ENCODE results near the gene WNT5A.
"Not testable (repeated sequence)": the region's sequence is repeated elsewhere in the genome, so short reads cannot be mapped to it uniquely, and the experiment has no call there.

WNT5A gene

DNA sequence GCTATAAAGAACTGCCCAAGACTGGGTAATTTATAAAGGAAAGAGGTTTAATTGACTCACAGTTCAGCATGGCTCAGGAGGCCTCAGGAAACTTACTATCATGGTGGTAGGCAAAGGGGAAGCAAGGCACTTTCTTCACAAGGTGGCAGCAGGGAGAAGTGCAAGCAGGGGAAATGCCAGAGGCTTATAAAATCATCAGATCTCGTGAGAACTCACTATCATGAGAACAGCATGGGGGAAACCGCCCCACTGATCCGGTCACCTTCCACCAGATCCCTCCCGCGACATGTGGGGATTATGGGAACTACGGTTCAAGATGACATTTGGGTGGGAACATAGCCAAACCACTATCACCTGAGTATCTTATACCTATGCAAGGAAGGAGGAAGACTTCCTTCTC is 18.0 kb upstream of the WNT5A start:
- DNase-seq: not testable (repeated sequence)

GRCh38 chr3:55501905-55502304 is 14.8 kb upstream of the WNT5A start:
- DNase-seq: no peak

DNA sequence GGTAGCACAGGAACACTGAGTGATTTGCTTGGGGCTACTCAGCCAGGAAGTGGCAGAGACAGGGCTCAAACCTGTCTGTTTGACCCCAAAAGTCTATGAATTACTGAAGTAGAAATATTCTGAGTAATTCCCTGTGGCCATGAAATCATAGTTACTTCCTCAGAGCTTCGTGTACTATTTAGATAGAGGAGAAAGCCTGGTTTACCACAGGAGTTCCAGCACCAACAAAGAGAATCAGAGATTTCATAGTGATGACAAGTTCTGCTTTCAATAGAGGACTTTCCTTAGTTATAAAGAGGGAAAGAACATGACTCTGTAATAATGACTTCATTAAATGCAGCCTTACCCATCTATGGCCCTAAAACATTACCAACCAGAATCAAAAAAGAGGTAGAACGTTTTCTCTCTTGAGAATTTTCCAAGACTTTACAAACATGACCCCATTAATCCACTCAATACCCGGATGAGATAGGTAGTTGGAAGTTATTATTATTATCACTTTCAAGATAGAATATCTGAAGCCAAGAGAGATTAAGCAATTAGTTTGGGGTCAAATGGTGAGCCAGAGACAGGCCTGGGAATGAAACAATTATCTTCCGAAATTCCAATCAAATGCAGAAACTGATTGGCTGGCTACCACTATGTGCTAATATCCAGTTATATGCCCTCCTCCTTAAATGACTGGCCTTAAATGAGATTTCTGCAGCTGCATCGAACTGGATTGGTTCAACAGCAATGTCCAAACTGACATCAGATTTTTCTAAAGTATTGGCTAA is 13.6 kb upstream of the WNT5A start:
- no peak for DNase-seq

DNA sequence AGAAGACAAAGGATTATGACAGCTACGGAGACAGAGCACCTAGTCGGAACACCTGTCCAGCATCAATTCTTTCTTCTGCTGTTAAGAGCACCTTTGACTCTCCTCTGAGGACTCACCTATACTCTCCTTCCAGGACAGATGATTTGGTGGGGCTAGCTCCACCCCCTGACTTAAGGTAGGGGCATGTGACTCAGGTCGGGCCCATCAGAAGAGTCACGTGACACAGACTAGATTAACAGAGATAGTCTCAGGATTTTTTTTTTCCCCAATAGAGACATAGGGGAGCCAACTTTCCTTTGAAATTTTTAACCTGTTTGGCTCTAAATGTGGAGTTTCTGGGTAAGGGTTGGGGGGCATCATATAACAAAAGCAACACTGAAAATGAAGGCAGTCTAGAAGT is 11.4 kb upstream of the WNT5A start:
- DNase-seq: no peak

- DNase-seq: no peak
Observed at GRCh38 chr3:55497250-55497649, 10.1 kb upstream of the WNT5A start.

- no peak for DNase-seq
Observed at GRCh38 chr3:55494976-55495375, 7.9 kb upstream of the WNT5A start.

- DNase-seq: no peak
Observed at GRCh38 chr3:55492976-55493375, 5.9 kb upstream of the WNT5A start.

DNA sequence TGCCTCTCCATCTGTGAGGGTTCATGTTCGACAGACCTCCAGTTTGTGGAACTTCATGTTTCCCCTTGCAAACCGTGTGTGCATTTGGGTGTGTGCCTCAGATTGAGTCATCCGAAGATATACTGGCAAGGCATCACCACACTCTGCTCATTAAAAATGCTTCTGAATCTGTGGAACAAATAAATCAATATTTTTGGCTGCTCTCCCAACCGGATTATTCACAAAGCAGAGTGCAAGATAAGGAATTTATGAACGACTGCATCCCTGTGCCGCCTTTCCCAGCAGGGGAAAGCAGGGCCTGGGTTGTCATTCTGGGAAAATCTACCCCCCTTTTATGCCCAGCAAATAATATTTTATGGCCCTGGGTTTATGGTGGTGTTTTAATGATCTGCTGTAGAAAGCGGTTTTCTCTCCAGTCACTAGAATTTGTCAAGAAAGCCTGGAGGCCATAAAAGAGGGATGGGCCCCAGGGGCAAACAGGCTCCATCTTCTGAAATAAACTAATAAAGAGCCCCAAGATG is 4.2 kb upstream of the WNT5A start:
- no peak for DNase-seq

DNA sequence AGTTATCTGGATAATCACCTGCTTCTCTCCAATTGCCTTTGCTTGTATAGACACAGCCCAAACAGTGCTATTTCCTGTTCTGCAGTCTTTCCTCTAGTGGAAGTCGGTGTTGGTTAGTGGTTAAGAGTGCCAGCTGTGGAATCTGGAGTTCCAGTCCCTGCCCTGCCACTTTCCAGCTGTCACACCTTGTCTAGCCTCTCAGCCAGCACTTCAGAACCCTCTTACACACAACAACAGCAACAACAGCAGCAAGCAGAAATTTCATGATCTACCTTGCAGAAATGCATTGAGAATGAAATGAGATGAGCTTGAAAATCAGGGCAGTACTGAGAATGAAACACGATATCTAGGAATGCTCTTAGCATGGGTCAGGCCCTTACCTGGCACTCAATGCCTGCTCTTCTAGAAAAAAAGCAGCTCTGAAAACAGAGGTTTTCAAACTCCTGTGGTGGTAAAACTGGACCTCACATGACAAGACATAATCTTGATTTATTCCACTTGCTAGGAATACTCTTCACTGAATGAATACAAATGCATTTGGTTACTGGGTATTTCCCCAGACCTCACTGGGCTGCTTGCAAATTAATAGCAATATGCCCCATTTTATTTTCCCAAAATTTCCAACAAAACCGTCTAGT is 3.3 kb upstream of the WNT5A start:
- DNase-seq: no peak

- DNase-seq: no peak
Observed at GRCh38 chr3:55489798-55490132, 2.7 kb upstream of the WNT5A start.

DNA sequence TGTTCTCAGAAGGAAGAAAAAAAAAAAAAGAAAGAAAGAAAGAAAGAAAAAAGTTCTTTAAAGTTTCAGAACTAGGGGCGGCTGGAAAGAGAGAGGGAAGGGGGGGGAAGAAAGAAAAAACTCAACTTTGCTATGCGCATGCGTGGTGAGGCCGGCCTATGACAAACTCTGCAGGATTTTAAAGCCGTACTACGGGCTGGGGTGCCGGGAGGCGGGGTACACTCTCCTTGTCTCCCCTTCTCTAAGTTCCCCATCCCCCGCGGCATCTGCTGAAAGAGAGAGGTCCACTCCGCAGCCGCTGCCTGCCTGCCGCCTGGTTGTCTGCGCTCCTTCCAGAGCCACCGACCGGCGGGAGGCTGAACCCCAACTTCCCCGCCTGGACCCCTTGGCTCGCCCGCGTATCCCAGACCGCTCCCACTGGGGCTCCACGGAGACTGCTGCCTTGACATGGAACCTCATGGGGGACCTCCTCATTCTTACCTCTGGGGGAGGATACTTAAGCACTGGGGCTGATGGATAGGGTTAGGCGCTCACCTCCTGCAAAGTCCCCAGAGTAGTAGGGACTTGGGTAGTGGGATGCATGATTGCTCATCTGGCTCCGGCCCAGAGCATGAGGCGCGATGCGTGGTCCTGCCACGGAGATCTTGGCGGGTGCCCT is 1.4 kb upstream of the WNT5A start:
- no peak for DNase-seq

DNA sequence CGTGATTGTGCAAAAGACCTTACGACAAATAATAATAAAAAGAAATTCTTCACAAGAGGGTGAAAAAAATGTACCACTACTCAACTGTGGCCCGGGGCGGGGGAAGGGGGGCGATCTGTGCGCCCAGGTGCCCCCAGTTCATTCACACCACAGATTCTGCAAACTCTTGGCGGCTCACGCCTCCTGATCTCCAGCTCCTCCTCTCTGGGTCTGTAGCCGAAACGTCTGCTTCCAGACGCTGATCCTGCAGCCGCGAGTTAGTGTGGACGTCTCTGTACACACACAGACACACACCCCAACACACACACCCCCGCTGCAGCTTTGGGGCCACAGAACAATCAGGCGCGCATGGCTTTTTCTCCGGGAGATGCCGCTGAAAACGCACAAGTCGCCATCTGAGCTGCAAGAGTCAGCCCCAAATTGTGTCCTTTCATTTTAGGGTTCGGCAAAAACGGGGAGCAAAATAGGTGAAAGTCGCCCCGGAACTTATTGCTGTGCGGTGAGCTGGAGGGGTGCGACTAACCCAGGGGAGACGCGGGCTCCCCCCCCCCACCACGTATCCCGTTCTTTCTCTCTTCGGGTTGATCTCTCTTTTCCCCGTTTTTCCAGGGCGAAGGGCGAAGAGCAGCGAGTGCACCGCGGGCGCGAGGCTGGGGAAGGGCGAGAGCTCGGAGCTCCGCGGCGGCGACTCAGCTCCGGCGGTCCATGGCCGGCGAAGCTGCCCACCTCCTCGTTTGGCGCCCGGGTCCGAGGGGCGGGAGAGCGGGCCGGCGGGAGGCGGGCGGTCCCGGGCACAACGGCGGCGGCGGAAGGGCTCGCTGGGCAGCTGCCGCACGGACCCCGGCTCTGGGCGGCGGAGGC is 505 bp upstream of the WNT5A start:
- DNase-seq: no peak

DNA sequence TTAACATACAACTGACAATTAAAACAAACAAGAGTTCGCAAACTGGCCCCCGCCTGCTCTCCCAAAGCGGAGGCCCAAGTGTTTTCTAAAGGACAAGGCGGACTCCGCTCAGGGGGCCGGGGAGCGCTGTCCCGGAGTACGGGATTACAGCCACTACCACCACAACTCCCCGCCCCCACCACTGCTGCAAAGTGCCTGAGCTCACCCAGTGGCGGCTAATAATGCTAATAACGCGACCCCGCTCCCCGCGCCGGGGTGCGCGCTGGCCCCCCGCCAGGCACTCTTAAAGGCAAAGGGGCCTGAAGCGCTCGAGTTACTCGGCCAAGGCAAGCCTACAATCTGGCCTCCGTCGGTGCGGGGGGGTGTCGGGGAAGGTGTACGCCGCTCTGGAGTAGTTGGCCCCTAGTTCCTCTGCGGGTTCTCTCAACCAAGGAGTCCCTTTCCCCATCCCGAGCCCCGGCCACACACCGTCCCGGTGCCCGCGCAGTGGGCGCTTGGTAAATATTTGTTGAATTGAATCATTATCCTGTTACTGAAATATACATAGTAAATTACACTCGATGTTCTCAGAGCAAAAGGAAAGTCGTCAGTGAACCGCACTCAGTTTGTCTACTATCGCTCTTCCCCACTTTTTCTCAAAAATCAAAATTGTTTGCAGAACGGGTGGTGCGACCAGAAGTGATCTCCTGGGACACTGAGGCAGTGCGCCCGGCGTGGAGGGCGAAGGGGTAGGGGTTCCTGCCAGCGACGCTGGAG is 827 bp downstream of the WNT5A start:
- no peak for DNase-seq

GRCh38 chr3:55484801-55485791 is 2.0 kb downstream of the WNT5A start:
- no peak for DNase-seq

- DNase-seq: no peak
Observed at GRCh38 chr3:55484191-55484689, 2.9 kb downstream of the WNT5A start.

DNA sequence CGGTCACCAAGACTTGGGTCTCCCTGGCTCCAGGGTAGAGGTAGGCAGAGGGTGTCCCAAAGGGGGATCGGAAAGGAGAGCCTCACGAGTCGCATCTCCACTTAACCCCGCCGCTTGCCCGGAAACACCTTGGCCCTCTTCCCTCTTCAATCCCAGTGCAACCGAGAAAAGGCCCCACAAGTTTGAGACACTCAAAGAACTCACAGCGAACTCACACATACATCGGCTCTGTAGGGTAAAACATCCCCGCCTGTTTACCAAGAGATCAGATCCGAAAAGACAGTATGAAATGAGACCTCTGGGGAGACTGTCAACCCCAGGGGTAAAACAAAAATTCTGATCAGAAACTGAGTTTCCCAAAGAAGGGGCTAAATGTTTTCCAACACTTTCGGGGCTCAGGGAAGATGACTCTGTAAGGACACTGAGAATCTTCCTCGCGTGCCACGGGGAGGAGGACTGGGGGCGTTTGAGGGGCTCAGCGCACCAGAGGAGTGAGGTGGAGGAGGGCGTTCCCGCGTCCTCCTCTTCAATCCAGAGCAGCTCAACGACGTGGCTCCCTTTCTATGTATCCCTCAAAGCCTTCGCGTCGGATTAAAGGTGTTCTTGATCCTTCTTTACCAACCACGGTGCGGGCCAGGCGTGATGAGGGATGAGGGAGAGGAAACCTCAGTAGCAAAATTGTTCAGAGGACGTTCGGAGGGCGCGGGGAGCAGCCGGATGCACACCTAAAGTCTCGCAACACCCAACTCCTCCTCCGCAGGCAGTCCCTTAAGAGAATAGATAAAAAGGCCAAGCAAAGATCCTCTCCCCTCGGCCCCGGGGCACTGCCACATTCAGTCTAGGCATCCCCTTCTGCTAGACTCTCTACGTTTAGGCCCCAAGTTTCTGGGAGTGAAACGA is 3.7 kb downstream of the WNT5A start:
- no peak for DNase-seq

DNA sequence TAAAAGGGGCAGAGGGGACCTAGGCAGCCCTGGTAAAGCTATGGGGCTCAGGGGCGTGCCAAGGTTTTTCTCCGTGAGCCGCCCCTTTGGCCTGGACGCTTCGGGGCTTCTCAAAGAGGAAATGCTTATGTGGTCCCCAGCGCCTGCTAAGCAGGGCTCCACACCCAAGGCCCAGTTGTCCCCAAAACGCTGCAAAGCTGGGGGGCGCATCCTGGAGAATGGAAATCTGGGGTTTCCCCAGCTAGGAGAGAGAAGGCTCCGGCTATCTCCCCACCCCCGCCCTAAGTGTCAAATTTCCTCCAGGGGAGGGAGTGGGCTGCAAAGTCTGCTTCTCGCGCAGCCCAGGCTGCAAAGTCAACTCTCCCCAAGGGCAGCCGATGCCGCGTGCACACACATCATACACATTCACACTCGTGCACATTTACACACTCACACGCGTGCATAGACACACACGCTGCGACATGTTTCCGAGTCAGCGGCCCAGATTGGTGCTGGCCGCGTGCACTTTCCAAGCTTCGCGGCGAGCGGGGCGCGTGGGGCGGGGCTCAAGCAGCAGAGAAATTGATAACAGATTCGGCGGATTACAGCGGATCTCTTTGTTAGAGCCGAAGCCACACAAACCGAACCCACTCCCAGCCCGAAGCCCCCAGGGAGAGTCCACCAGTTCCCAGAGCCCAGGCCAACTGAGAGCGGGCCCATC is 4.5 kb downstream of the WNT5A start:
- no peak for DNase-seq

DNA sequence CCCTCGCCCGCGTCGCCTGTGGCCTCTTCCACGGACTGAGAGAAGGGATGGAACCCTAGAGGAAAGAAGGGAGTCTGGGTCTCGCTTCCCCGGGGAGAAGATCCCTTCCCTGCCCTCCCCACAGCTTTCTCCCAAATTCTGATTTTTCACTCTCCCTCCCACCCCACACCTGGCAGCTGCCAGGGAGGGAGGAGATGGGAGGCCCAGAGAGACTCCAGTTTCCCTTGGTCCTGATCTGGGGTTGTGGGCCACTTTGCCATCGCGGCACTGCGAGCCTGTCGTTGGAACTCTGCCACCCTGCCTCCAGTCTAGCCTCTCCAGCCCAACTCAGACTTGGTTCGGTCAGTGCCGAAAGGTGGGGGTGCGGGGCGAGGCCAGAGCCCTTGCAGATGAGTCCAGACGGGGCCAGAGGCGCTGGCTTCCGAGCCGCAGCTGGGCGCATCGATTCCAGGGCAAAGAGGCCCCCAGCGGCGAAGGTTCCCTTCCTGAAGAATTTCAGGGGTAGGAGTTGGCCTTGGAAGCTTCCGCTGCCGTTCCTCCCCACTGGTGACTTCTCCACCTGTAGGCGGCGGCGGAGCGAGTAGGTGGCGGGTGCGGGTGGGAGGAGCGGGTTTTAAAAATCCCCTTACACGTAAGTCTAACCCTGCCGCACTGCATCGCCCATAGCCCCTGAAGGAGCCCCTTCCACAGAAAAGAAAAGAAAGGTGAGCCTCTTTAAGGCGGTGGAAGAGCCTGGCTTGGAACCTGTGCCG is 5.2 kb downstream of the WNT5A start:
- no peak for DNase-seq
